ENCODE measurements around the gene GRAMD2A. TPM values are rescaled to one million over a fixed set of nuclear protein-coding genes. Genes with fewer than 3 reads are reported as not detected.

GRAMD2A gene
- total and polyA plus RNA-seq, 8 donors = 0.19 to 0.28 TPM; not detected in 6

- WGBS, 2 donors = 59 to 60% methylated on average over 2 of the region's 2 CpGs
- DNase-seq = no peak
- H3K9me3 ChIP-seq = no peaks in the 10 kb centered on the region
- no peaks in the 10 kb centered on the region for H3K27me3 ChIP-seq
- no peak overlapping the region for H3K27ac ChIP-seq
- FAIRE-seq = no peak
- no peak for TF ChIP-seq CTCF (IDR thresholded peaks at IDR 0.05)
- no peak for ATAC-seq
- no peak overlapping the region for H3K4me3 ChIP-seq
- no peaks in the 10 kb centered on the region for H3K36me3 ChIP-seq
- H3K4me1 ChIP-seq = peaks cover 0 to 4% (median 0%) of the 10 kb centered on the region in 3 donors
- intact Hi-C loops (cut with DNase I) = no loop called here
These were observed 61.9 kb downstream of the GRAMD2A start for GRCh38 chr15:72135719-72136118.

GRCh38 chr15:72133211-72133610 lies 64.4 kb downstream of the GRAMD2A start:
- no peaks in the 10 kb centered on the region for H3K27me3 ChIP-seq
- no peaks in the 10 kb centered on the region for H3K9me3 ChIP-seq
- intact Hi-C loops (cut with DNase I) = no loop called here
- no peak for DNase-seq
- WGBS, 2 donors = 94 to 99% methylated on average over 1 of the region's 1 CpG
- FAIRE-seq = no peak
- H3K4me3 ChIP-seq = no peak overlapping the region
- H3K4me1 ChIP-seq = peaks cover 0 to 4% (median 0%) of the 10 kb centered on the region in 3 donors
- H3K36me3 ChIP-seq = no peaks in the 10 kb centered on the region
- no peak for TF ChIP-seq CTCF (IDR thresholded peaks at IDR 0.05)
- H3K27ac ChIP-seq = no peak overlapping the region
- no peak for ATAC-seq

GRCh38 chr15:72131922-72132321 lies 65.7 kb downstream of the GRAMD2A start:
- no peaks in the 10 kb centered on the region for H3K9me3 ChIP-seq
- intact Hi-C loops (cut with DNase I) = no loop called here
- no peak for FAIRE-seq
- no peaks in the 10 kb centered on the region for H3K36me3 ChIP-seq
- no peak for TF ChIP-seq CTCF (IDR thresholded peaks at IDR 0.05)
- no peak overlapping the region for H3K4me3 ChIP-seq
- DNase-seq = no peak
- WGBS, 2 donors = 58 to 74% methylated on average over 3 of the region's 3 CpGs
- ATAC-seq = no peak
- H3K4me1 ChIP-seq = peaks cover 0 to 4% (median 0%) of the 10 kb centered on the region in 3 donors
- H3K27me3 ChIP-seq = no peaks in the 10 kb centered on the region
- no peak overlapping the region for H3K27ac ChIP-seq

- no peak overlapping the region for H3K27ac ChIP-seq
- FAIRE-seq = no peak
- no peaks in the 10 kb centered on the region for H3K9me3 ChIP-seq
- H3K27me3 ChIP-seq = no peaks in the 10 kb centered on the region
- intact Hi-C loops (cut with DNase I) = no loop called here
- H3K4me1 ChIP-seq = no peaks in the 10 kb centered on the region
- no peak for TF ChIP-seq CTCF (IDR thresholded peaks at IDR 0.05)
- no peak for DNase-seq
- ATAC-seq = no peak
- WGBS, 2 donors = 99 to 100% methylated on average over 4 of the region's 4 CpGs
- H3K4me3 ChIP-seq = no peak overlapping the region
- H3K36me3 ChIP-seq = no peaks in the 10 kb centered on the region
These were observed 67.3 kb downstream of the GRAMD2A start for GRCh38 chr15:72130272-72130671.

- Histone ChIP-seq H3K36me3 (no peaks in the 10 kb centered on the region), H3K27me3 (no peaks in the 10 kb centered on the region), H3K4me1 (no peaks in the 10 kb centered on the region), H3K27ac (no peak overlapping the region), H3K9me3 (no peaks in the 10 kb centered on the region), H3K4me3 (no peak overlapping the region)
- DNase-seq (no peak), FAIRE-seq (no peak), ATAC-seq (no peak)
- TF ChIP-seq CTCF (IDR thresholded peaks at IDR 0.05) = no peak
- intact Hi-C loops (cut with DNase I) = no loop called here
These were observed 69.2 kb downstream of the GRAMD2A start for GRCh38 chr15:72128359-72128758.
